OCI-LY1 (cell line): ENCODE measurements around the gene DMD.

Experiments
- H2AFZ ChIP-seq: fragments of 200-600 bp; sonication (generic), shearing (Covaris generic); 2 replicates; pipeline ENCODE4 v1.6.0; 2014; ENCODE audit warnings: antibody characterized with exemption, mild to moderate bottlenecking, low read length
- H3F3A ChIP-seq: fragments of 200-600 bp; sonication (generic), shearing (Covaris generic); 2 replicates; pipeline ENCODE4 v1.6.0; 2014; ENCODE audit warnings: mild to moderate bottlenecking, antibody characterized with exemption, low read length, moderate library complexity; ENCODE audit not compliant: insufficient read depth
- H3K27ac ChIP-seq: fragments of 200-600 bp; sonication (generic); 2 replicates; pipeline ENCODE4 v1.5.1; 2014; ENCODE audit warnings: low read length, mixed run types, mild to moderate bottlenecking, low read depth; ENCODE audit not compliant: poor library complexity, severe bottlenecking
- H3K27me3 ChIP-seq: fragments of 200-600 bp; sonication (generic); 2 replicates; pipeline ENCODE4 v1.6.0; 2014; ENCODE audit warnings: antibody characterized with exemption, mild to moderate bottlenecking, low read length, moderate library complexity; ENCODE audit not compliant: insufficient read depth
- H3K36me3 ChIP-seq: fragments of 200-600 bp; sonication (generic); 2 replicates; pipeline ENCODE4 v1.6.1; 2014; ENCODE audit warnings: mild to moderate bottlenecking, antibody characterized with exemption, low read length, moderate library complexity, mixed read lengths; ENCODE audit not compliant: insufficient read depth
- H3K4me1 ChIP-seq: fragments of 200-600 bp; sonication (generic); 2 replicates; pipeline ENCODE4 v1.5.1; 2014; ENCODE audit warnings: mild to moderate bottlenecking, low read length, moderate library complexity; ENCODE audit not compliant: insufficient read depth, severe bottlenecking
- H3K4me2 ChIP-seq: fragments of 200-600 bp; sonication (generic), shearing (Covaris generic); 2 replicates; pipeline ENCODE4 v1.6.1; 2014; ENCODE audit warnings: low read length
- H3K4me3 ChIP-seq: fragments of 200-600 bp; sonication (generic); 2 replicates; pipeline ENCODE4 v1.5.1; 2014; ENCODE audit warnings: low read length, low read depth, mild to moderate bottlenecking, mixed read lengths; ENCODE audit not compliant: poor library complexity, severe bottlenecking
- H3K79me2 ChIP-seq: fragments of 200-600 bp; shearing (Covaris generic); 2 replicates; pipeline ENCODE4 v1.6.1; 2016; ENCODE audit warnings: mixed run types, low read length, mixed read lengths; ENCODE audit not compliant: insufficient read depth
- H3K9ac ChIP-seq: fragments of 200-600 bp; sonication (generic), shearing (Covaris generic); 2 replicates; pipeline ENCODE4 v1.6.1; 2014; ENCODE audit warnings: mild to moderate bottlenecking, low read length, mixed read lengths
- H3K9me2 ChIP-seq: fragments of 200-600 bp; sonication (generic), shearing (Covaris generic); 2 replicates; pipeline ENCODE4 v1.6.1; 2014; ENCODE audit warnings: low read depth, mild to moderate bottlenecking, low read length, mixed read lengths
- H3K9me3 ChIP-seq: fragments of 200-600 bp; shearing (Covaris generic); 2 replicates; pipeline ENCODE4 v1.6.1; 2014; ENCODE audit warnings: low read length, mixed read lengths
- H4K20me1 ChIP-seq: fragments of 200-600 bp; sonication (generic), shearing (Covaris generic); 2 replicates; pipeline ENCODE4 v1.6.0; 2016; ENCODE audit warnings: mild to moderate bottlenecking, low read length; ENCODE audit not compliant: insufficient read depth
- EZH2 ChIP-seq: fragments of 200-600 bp; sonication (generic), shearing (Covaris generic); IDR thresholded peaks from 2 replicates; pipeline ENCODE4 v1.8.0; 2017; ENCODE audit warnings: borderline replicate concordance, mixed run types, mild to moderate bottlenecking, antibody characterized with exemption, low read length, moderate library complexity, mixed read lengths
- TF ChIP-seq, protein P1 (sequence below): fragments of 200-600 bp; sonication (generic), shearing (Covaris generic); IDR thresholded peaks from 2 replicates; pipeline ENCODE4 v1.5.1; 2017; ENCODE audit warnings: mild to moderate bottlenecking, antibody characterized with exemption, low read length, moderate library complexity, mixed read lengths

DMD gene

DNA sequence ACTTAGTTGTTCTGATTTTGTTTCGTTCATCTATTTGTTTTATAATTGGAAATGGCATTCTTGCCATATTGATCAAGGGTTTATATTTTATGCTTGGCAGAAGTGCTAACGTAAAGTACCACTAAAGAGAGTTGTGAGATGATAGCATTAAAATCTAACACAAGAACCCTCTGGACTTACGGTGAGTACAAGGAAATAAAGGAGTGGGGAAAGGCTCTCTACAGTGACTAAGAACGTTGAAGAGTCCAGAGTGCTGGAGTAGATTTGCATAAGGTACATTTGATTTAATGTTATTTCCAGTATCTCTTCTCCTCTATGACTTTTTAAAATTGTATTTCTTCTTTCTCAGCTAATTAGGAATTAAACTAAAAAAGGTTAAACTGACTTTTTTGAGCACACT lies 612.6 kb downstream of the DMD start:
- Histone ChIP-seq H3K9ac (no peak overlapping the region), H3K79me2 (no peaks in the 10 kb centered on the region), H3K27me3 (no peaks in the 10 kb centered on the region), H4K20me1 (no peaks in the 10 kb centered on the region), H3K4me2 (no peak overlapping the region), H3K36me3 (no peaks in the 10 kb centered on the region; the same call in 1 of the 2 replicates), H3F3A (no peaks in the 10 kb centered on the region), H2AFZ (no peak overlapping the region), H3K9me2 (no peaks in the 10 kb centered on the region), H3K27ac (no peak overlapping the region), H3K4me1 (no peaks in the 10 kb centered on the region), H3K4me3 (no peak overlapping the region), H3K9me3 (no peaks in the 10 kb centered on the region)
- TF ChIP-seq, protein P1, sequence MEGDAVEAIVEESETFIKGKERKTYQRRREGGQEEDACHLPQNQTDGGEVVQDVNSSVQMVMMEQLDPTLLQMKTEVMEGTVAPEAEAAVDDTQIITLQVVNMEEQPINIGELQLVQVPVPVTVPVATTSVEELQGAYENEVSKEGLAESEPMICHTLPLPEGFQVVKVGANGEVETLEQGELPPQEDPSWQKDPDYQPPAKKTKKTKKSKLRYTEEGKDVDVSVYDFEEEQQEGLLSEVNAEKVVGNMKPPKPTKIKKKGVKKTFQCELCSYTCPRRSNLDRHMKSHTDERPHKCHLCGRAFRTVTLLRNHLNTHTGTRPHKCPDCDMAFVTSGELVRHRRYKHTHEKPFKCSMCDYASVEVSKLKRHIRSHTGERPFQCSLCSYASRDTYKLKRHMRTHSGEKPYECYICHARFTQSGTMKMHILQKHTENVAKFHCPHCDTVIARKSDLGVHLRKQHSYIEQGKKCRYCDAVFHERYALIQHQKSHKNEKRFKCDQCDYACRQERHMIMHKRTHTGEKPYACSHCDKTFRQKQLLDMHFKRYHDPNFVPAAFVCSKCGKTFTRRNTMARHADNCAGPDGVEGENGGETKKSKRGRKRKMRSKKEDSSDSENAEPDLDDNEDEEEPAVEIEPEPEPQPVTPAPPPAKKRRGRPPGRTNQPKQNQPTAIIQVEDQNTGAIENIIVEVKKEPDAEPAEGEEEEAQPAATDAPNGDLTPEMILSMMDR: no peak
- no peak for TF ChIP-seq EZH2

DNA sequence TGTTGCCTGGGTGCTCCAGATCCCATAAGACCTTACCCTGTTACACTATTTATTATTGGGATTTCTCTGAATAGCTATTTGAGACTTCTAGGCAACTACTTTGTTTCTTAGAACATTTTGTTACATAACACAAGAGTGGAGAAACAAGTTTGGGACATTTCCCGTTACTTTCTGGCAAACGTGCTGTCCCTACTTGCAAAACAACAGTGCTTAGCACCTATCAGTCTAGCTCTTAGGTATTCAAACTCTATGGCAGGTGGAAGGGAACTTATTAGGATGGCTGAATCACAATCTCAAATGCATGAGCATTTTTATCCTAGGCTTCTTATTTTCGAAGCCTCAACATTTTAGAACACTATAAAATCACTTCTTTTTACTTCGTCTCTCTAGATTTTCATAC lies 613.6 kb downstream of the DMD start:
- H4K20me1 ChIP-seq: no peaks in the 10 kb centered on the region
- H3K4me2 ChIP-seq: no peak overlapping the region
- H3K4me3 ChIP-seq: no peak overlapping the region
- H2AFZ ChIP-seq: no peak overlapping the region
- H3K9me2 ChIP-seq: no peaks in the 10 kb centered on the region
- no peaks in the 10 kb centered on the region for H3K4me1 ChIP-seq
- H3F3A ChIP-seq: no peaks in the 10 kb centered on the region
- H3K27me3 ChIP-seq: no peaks in the 10 kb centered on the region
- H3K27ac ChIP-seq: no peak overlapping the region
- H3K9me3 ChIP-seq: no peaks in the 10 kb centered on the region
- peaks cover 7% of the 10 kb centered on the region for H3K36me3 ChIP-seq
- H3K79me2 ChIP-seq: no peaks in the 10 kb centered on the region
- TF ChIP-seq EZH2: no peak
- TF ChIP-seq, protein P1: no peak
- H3K9ac ChIP-seq: no peak overlapping the region

DNA sequence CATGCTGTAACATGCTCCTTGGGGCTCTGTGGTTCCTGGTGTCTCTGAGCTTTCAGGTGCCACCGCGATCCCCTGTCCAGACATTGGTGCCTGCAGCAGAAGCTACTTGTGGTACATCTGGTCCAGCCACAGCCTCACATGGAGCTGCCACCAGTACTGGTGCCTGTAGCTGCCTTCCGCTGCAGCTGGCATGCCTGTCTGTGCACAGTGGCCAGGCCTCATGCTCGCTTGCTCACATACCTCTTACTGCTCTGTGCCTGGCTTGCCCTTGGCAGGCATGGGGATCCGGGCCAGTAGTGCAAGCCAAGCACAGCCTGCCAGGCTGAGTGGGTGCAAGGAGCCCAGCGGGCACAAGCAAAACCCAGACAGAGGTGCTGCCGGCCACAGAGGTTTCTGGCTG lies 618.6 kb downstream of the DMD start:
- no peak for TF ChIP-seq EZH2
- TF ChIP-seq, protein P1: no peak
- Histone ChIP-seq H3K4me1 (no peaks in the 10 kb centered on the region), H3K27me3 (no peaks in the 10 kb centered on the region), H3F3A (no peaks in the 10 kb centered on the region), H3K27ac (no peak overlapping the region), H3K36me3 (peaks cover 19% of the 10 kb centered on the region), H3K9me2 (no peaks in the 10 kb centered on the region), H3K79me2 (no peaks in the 10 kb centered on the region), H3K4me2 (no peak overlapping the region), H3K9ac (no peak overlapping the region), H2AFZ (no peak overlapping the region), H4K20me1 (no peaks in the 10 kb centered on the region), H3K9me3 (no peaks in the 10 kb centered on the region), H3K4me3 (no peak overlapping the region)
